KMS-11 (cell line): ENCODE results near the gene RHBDD1.

Source experiments
- H2AFZ ChIP-seq: fragments of 200-600 bp; sonication (generic); 2 replicates; pipeline ENCODE4 v1.6.1; 2016; ENCODE audit warnings: antibody characterized with exemption, mixed run types, low read depth
- H3K27ac ChIP-seq: fragments of 200-600 bp; sonication (generic); 2 replicates; pipeline ENCODE4 v1.6.1; 2016; ENCODE audit warnings: mild to moderate bottlenecking, mixed run types
- H3K27me3 ChIP-seq: fragments of 200-600 bp; sonication (generic); 2 replicates; pipeline ENCODE4 v1.6.1; 2017; ENCODE audit warnings: mild to moderate bottlenecking, low read depth, mixed run types, moderate library complexity; ENCODE audit not compliant: insufficient read depth
- H3K36me3 ChIP-seq: fragments of 200-600 bp; sonication (generic); 2 replicates; pipeline ENCODE4 v1.6.1; 2017; ENCODE audit warnings: mild to moderate bottlenecking, mixed run types; ENCODE audit not compliant: insufficient read depth
- H3K4me1 ChIP-seq: fragments of 200-600 bp; sonication (generic); 2 replicates; pipeline ENCODE4 v1.6.1; 2016; ENCODE audit warnings: mild to moderate bottlenecking, low read depth, mixed run types; ENCODE audit not compliant: poor library complexity, severe bottlenecking
- H3K4me2 ChIP-seq: fragments of 200-600 bp; sonication (generic); 2 replicates; pipeline ENCODE4 v1.7.0; 2016; ENCODE audit warnings: mild to moderate bottlenecking, mixed run types
- H3K4me3 ChIP-seq: fragments of 200-600 bp; sonication (generic); IDR thresholded peaks from 2 replicates; pipeline ENCODE4 v1.6.1; 2017; ENCODE audit warnings: low read depth, low read length, mixed read lengths; ENCODE audit not compliant: insufficient read depth
- H3K79me2 ChIP-seq: fragments of 200-600 bp; sonication (generic); 2 replicates; pipeline ENCODE4 v1.6.1; 2016; ENCODE audit warnings: low read depth, mixed run types; ENCODE audit not compliant: insufficient read depth
- H3K9ac ChIP-seq: fragments of 200-600 bp; sonication (generic); 2 replicates; pipeline ENCODE4 v1.6.1; 2016; ENCODE audit warnings: mild to moderate bottlenecking, mixed run types
- H4K20me1 ChIP-seq: fragments of 200-600 bp; sonication (generic); 2 replicates; pipeline ENCODE4 v1.6.1; 2016; ENCODE audit warnings: mild to moderate bottlenecking, mixed run types; ENCODE audit not compliant: insufficient read depth
- TF ChIP-seq, protein P1 (sequence below): fragments of 200-600 bp; sonication (generic); conservative IDR thresholded peaks from 2 replicates; pipeline ENCODE4 v1.6.1; 2017; ENCODE audit warnings: low read depth, mild to moderate bottlenecking, antibody characterized with exemption, low read length, moderate library complexity, mixed read lengths

Gene RHBDD1

DNA sequence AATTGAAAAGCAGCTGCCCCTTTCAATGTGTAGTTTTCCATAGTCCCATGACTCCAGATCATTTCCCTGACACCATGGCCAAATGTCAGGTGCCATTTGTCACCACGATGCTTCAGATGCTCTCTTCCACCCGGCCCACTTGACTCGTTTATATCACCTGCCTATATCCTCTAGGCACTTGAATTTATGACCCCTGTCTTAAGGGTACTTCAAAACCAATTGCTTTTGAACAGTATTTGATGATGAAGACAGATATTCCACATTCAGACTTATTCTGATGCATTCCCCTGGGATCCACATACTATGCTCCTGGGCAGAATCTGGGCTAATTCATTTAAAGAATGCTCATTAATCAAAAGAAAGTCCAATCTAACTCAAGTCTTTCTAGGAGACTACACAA, 16.9 kb upstream of the RHBDD1 start:
- TF ChIP-seq, protein P1, sequence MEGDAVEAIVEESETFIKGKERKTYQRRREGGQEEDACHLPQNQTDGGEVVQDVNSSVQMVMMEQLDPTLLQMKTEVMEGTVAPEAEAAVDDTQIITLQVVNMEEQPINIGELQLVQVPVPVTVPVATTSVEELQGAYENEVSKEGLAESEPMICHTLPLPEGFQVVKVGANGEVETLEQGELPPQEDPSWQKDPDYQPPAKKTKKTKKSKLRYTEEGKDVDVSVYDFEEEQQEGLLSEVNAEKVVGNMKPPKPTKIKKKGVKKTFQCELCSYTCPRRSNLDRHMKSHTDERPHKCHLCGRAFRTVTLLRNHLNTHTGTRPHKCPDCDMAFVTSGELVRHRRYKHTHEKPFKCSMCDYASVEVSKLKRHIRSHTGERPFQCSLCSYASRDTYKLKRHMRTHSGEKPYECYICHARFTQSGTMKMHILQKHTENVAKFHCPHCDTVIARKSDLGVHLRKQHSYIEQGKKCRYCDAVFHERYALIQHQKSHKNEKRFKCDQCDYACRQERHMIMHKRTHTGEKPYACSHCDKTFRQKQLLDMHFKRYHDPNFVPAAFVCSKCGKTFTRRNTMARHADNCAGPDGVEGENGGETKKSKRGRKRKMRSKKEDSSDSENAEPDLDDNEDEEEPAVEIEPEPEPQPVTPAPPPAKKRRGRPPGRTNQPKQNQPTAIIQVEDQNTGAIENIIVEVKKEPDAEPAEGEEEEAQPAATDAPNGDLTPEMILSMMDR = no peak
- Histone ChIP-seq H3K27ac (no peak overlapping the region), H3K79me2 (no peaks in the 10 kb centered on the region), H2AFZ (no peak overlapping the region), H3K4me2 (no peak overlapping the region), H3K27me3 (no peaks in the 10 kb centered on the region), H3K4me1 (no peaks in the 10 kb centered on the region), H3K36me3 (no peaks in the 10 kb centered on the region), H3K4me3 (no peak overlapping the region), H3K9ac (no peak overlapping the region), H4K20me1 (no peaks in the 10 kb centered on the region)

DNA sequence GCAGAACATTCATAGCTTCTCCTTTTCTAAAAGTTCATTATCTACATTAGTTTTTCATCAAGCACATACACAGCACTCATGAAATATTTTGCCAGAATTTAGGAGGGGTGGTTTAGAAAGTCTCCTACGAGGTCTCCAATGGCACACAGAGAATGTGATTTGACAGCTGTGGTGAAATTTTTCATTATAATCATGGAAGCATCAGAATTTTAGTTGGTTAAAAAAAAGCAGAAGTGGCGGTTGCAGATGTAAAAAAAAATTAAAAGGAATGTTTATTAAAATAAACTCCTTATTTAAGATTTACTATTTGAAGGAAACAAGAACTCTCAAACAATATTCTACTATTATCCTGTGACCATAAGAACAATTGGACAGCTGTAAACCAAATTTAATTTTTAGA, 10.8 kb upstream of the RHBDD1 start:
- Histone ChIP-seq H4K20me1 (no peaks in the 10 kb centered on the region), H3K9ac (no peak overlapping the region), H3K27me3 (no peaks in the 10 kb centered on the region), H3K4me1 (no peaks in the 10 kb centered on the region), H3K36me3 (no peaks in the 10 kb centered on the region), H2AFZ (no peak overlapping the region), H3K79me2 (no peaks in the 10 kb centered on the region), H3K27ac (no peak overlapping the region), H3K4me3 (no peak overlapping the region), H3K4me2 (no peak overlapping the region)
- TF ChIP-seq, protein P1 = no peak

DNA sequence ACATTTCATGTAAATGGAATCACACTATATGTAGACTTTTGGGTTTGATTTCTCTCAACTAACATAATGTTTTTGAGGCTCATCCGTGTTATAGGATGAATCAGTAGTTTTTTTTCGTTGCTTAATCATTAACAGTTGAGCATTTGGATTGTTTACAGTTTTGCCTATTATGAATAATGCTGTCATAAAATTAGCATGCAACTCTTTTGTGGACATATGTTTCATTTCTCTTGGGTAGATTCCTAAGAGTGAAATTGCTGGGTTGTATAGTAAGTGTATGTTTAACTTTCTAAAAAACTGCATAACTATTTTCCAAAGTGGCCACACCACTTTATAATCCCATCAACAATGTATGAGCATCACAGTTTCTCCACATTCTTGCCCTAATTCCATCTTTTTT, 7.7 kb upstream of the RHBDD1 start:
- Histone ChIP-seq H3K79me2 (no peaks in the 10 kb centered on the region), H3K36me3 (no peaks in the 10 kb centered on the region), H3K27ac (no peak overlapping the region), H3K4me2 (no peak overlapping the region), H3K27me3 (no peaks in the 10 kb centered on the region), H3K9ac (no peak overlapping the region), H4K20me1 (no peaks in the 10 kb centered on the region), H3K4me3 (no peak overlapping the region), H3K4me1 (no peaks in the 10 kb centered on the region), H2AFZ (no peak overlapping the region)
- TF ChIP-seq, protein P1 = no peak

DNA sequence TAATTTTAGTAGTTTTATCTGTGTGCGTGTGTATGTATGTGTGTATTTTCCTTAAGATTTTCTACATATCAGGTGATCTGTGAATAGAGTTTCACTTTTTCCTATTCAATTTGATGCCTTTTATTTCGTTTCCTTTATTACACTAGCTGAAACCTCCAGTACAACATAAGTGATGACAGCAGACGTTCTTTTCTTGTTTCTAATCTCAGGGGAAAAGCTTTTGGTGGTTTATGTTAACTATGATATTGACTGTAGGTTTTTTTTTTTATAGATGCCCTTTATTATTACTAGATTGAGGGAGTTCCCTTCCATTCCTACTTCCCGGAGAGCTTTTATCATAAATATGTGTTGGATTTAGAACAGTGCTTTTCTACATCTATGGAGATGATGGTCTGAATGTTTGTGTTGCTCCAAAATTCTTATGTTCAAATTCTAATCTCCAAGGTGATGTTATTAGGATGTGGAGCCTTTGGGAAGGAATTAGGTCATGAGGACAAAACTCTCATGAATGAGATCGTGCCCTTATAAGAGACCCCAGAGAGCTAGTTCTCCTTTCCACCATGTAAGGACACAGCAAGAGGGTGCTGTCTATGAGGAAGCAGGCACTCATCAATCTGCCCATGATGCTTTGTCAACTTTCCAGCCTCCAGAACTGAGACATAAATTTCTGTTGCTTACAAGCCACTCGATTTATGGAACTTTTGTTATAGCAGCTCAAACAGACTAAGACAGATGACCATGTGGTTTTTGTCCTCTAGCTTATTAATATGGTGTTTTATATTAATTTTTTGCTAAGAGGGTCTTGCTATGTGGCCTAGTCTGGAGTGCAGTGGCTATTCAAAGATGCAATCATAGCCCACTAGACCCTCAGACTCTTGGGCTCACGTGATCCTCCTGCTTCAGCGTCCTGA, 5.9 kb upstream of the RHBDD1 start:
- Histone ChIP-seq H3K9ac (no peak overlapping the region), H3K36me3 (no peaks in the 10 kb centered on the region), H2AFZ (no peak overlapping the region), H3K79me2 (peaks cover 8% of the 10 kb centered on the region), H3K4me3 (no peak overlapping the region), H3K4me1 (peaks cover 12% of the 10 kb centered on the region), H3K27ac (no peak overlapping the region), H3K4me2 (no peak overlapping the region), H3K27me3 (no peaks in the 10 kb centered on the region), H4K20me1 (no peaks in the 10 kb centered on the region)
- TF ChIP-seq, protein P1 = no peak
